Activated CD4-positive, alpha-beta T cell treated with anti-CD3 and anti-CD28 coated beads, Interleukin-2, Interleukin-4, amounts not matched to agents 100 ng/mL and 50 ng/mL, durations not matched to agents 16 hours and 8 hours (primary cell): ENCODE results near the gene BUB1B.

Experiments used
- DNase-seq: peaks from one replicate; pipeline ENCODE4 v3.0.0-alpha.2; 2020; ENCODE audit warnings: low spot score

The BUB1B gene

GRCh38 chr15:40190591-40190990, 29.7 kb downstream of the BUB1B start:
- no peak for DNase-seq

GRCh38 chr15:40192942-40193341, 32.1 kb downstream of the BUB1B start:
- no peak for DNase-seq

- no peak for DNase-seq
Measured at GRCh38 chr15:40197434-40197833, 36.6 kb downstream of the BUB1B start.

GRCh38 chr15:40198355-40199085, 37.7 kb downstream of the BUB1B start:
- no peak for DNase-seq

GRCh38 chr15:40204100-40204499, 43.2 kb downstream of the BUB1B start:
- DNase-seq: no peak

GRCh38 chr15:40217166-40217824, 56.4 kb downstream of the BUB1B start:
- peak; percentile 76 for DNase-seq

GRCh38 chr15:40219801-40220200, 58.9 kb downstream of the BUB1B start:
- no peak for DNase-seq

GRCh38 chr15:40222131-40222530, 61.3 kb downstream of the BUB1B start:
- DNase-seq: no peak

- DNase-seq: peak; percentile 32
Measured at GRCh38 chr15:40226736-40227135, 65.9 kb downstream of the BUB1B start.

- DNase-seq: no peak
Measured at GRCh38 chr15:40229316-40229715, 68.4 kb downstream of the BUB1B start.

- DNase-seq: no peak
Measured at GRCh38 chr15:40229956-40230355, 69.1 kb downstream of the BUB1B start.

GRCh38 chr15:40232625-40233070, 71.8 kb downstream of the BUB1B start:
- DNase-seq: no peak

GRCh38 chr15:40233727-40234577, 73.1 kb downstream of the BUB1B start:
- no peak for DNase-seq

- no peak for DNase-seq
Measured at GRCh38 chr15:40234783-40235182, 73.9 kb downstream of the BUB1B start.

- no peak for DNase-seq
Measured at GRCh38 chr15:40235201-40235885, 74.5 kb downstream of the BUB1B start.

- DNase-seq: no peak
Measured at GRCh38 chr15:40238532-40239403, 77.9 kb downstream of the BUB1B start, which contains the start of gene PAK6. Gene PAK6 (plus strand): TSS chr15:40239063. CDS start chr15:40264786, 25,723 bp downstream.

- no peak for DNase-seq
Measured at GRCh38 chr15:40239404-40239692, 78.5 kb downstream of the BUB1B start.

- DNase-seq: no peak
Measured at GRCh38 chr15:40239693-40240618, 79.1 kb downstream of the BUB1B start.

GRCh38 chr15:40240619-40241221, 79.9 kb downstream of the BUB1B start:
- no peak for DNase-seq
